ENCODE measurements around the gene TMEM132D. TPM values are rescaled to one million over a fixed set of nuclear protein-coding genes. Genes with fewer than 3 reads are reported as not detected.

Gene TMEM132D
- total RNA-seq, 2 donors from 2014 or later = 4.4 to 14.2 TPM

DNA sequence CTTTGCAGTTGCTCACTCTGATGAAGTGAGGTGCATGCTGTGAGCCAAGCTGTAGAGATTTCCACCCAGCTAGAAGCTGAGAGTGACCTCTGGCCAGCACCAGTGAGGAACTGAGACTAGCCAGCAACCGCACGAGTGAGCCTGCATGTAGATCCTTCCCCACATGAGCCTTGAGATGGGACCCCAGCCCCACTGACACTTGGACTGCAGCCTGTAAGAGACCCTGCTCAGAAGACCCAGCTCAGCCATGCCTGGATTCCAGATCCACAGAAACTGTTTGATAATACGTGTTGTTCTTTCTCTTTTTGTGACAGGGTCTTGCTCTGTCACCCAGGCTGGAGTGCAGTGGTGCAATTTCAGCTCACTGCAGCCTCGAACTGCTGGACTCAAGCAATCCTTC lies 821.4 kb downstream of the TMEM132D start:
- Histone ChIP-seq H3K27me3 (ENCODE audit: control insufficient read depth, insufficient read depth, low read length, poor library complexity, severe bottlenecking) (no peaks in the 10 kb centered on the region), H3K27ac (ENCODE audit: low read depth, low read length) (no peak overlapping the region), H3K9ac (ENCODE audit: extremely low read depth, low read length, poor library complexity, severe bottlenecking) (no peak overlapping the region), H3K4me1 (ENCODE audit: control insufficient read depth, insufficient read depth, low read length) (no peaks in the 10 kb centered on the region), H3K9me3 (ENCODE audit: control insufficient read depth, low read length) (no peaks in the 10 kb centered on the region), H3K36me3 (ENCODE audit: control insufficient read depth, insufficient read depth, low read length) (no peaks in the 10 kb centered on the region), H3K4me3 (ENCODE audit: low read length) (no peak overlapping the region)
- Mint-ChIP-seq H3K9me3 (peaks cover 2% of the 10 kb centered on the region), H3K27ac (no peak overlapping the region), H3K4me1 (no peaks in the 10 kb centered on the region), H3K27me3 (ENCODE audit: insufficient read depth) (peaks cover 4% of the 10 kb centered on the region), H3K36me3 (ENCODE audit: low read depth) (peaks cover 15% of the 10 kb centered on the region), H3K4me3 (no peak overlapping the region)
- peak; percentile 30 for DNase-seq
- WGBS, 2 experiments (ENCODE audit: insufficient coverage in 1 of 2, insufficient read length in 1 of 2) = 92% methylated on average over 3 to 4 of the region's 4 CpGs
- TF ChIP-seq, protein P1, sequence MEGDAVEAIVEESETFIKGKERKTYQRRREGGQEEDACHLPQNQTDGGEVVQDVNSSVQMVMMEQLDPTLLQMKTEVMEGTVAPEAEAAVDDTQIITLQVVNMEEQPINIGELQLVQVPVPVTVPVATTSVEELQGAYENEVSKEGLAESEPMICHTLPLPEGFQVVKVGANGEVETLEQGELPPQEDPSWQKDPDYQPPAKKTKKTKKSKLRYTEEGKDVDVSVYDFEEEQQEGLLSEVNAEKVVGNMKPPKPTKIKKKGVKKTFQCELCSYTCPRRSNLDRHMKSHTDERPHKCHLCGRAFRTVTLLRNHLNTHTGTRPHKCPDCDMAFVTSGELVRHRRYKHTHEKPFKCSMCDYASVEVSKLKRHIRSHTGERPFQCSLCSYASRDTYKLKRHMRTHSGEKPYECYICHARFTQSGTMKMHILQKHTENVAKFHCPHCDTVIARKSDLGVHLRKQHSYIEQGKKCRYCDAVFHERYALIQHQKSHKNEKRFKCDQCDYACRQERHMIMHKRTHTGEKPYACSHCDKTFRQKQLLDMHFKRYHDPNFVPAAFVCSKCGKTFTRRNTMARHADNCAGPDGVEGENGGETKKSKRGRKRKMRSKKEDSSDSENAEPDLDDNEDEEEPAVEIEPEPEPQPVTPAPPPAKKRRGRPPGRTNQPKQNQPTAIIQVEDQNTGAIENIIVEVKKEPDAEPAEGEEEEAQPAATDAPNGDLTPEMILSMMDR (conservative IDR thresholded peaks at IDR 0.05) = no peak

GRCh38 chr12:129081755-129082250 lies 822.0 kb downstream of the TMEM132D start:
- H3K27me3 ChIP-seq (ENCODE audit: control insufficient read depth, insufficient read depth, low read length, poor library complexity, severe bottlenecking) = no peaks in the 10 kb centered on the region
- peaks cover 3% of the 10 kb centered on the region for H3K4me1 Mint-ChIP-seq
- peaks cover 4% of the 10 kb centered on the region for H3K27me3 Mint-ChIP-seq (ENCODE audit: insufficient read depth)
- no peaks in the 10 kb centered on the region for H3K9me3 ChIP-seq (ENCODE audit: control insufficient read depth, low read length)
- peaks cover 4% of the 10 kb centered on the region for H3K4me1 ChIP-seq (ENCODE audit: control insufficient read depth, insufficient read depth, low read length)
- H3K27ac ChIP-seq (ENCODE audit: low read depth, low read length) = no peak overlapping the region
- no peak overlapping the region for H3K9ac ChIP-seq (ENCODE audit: extremely low read depth, low read length, poor library complexity, severe bottlenecking)
- no peak overlapping the region for H3K4me3 ChIP-seq (ENCODE audit: low read length)
- DNase-seq = peak; percentile 44
- no peaks in the 10 kb centered on the region for H3K36me3 ChIP-seq (ENCODE audit: control insufficient read depth, insufficient read depth, low read length)
- no peak overlapping the region for H3K4me3 Mint-ChIP-seq
- H3K27ac Mint-ChIP-seq = no peak overlapping the region
- TF ChIP-seq, protein P1 (conservative IDR thresholded peaks at IDR 0.05) = no peak
- H3K9me3 Mint-ChIP-seq = no peaks in the 10 kb centered on the region
- WGBS, 2 experiments (ENCODE audit: insufficient coverage in 1 of 2, insufficient read length in 1 of 2) = 92 to 93% methylated on average over 8 to 14 of the region's 14 CpGs
- H3K36me3 Mint-ChIP-seq (ENCODE audit: low read depth) = peaks cover 15% of the 10 kb centered on the region

- no peaks in the 10 kb centered on the region for H3K27me3 ChIP-seq (ENCODE audit: control insufficient read depth, insufficient read depth, low read length, poor library complexity, severe bottlenecking)
- H3K36me3 ChIP-seq (ENCODE audit: control insufficient read depth, insufficient read depth, low read length) = no peaks in the 10 kb centered on the region
- no peak overlapping the region for H3K4me3 Mint-ChIP-seq
- H3K9me3 Mint-ChIP-seq = no peaks in the 10 kb centered on the region
- H3K27me3 Mint-ChIP-seq (ENCODE audit: insufficient read depth) = peaks cover 4% of the 10 kb centered on the region
- H3K4me1 ChIP-seq (ENCODE audit: control insufficient read depth, insufficient read depth, low read length) = peaks cover 8% of the 10 kb centered on the region
- peaks cover 13% of the 10 kb centered on the region for H3K4me1 Mint-ChIP-seq
- H3K9ac ChIP-seq (ENCODE audit: extremely low read depth, low read length, poor library complexity, severe bottlenecking) = no peak overlapping the region
- H3K36me3 Mint-ChIP-seq (ENCODE audit: low read depth) = peaks cover 15% of the 10 kb centered on the region
- H3K9me3 ChIP-seq (ENCODE audit: control insufficient read depth, low read length) = no peaks in the 10 kb centered on the region
- no peak overlapping the region for H3K27ac Mint-ChIP-seq
- TF ChIP-seq, protein P1 (conservative IDR thresholded peaks at IDR 0.05) = no peak
- H3K4me3 ChIP-seq (ENCODE audit: low read length) = no peak overlapping the region
- H3K27ac ChIP-seq (ENCODE audit: low read depth, low read length) = no peak overlapping the region
- DNase-seq = peak; percentile 40
- 93 to 98% methylated on average over 11 to 13 of the region's 13 CpGs for WGBS, 2 experiments (ENCODE audit: insufficient coverage in 1 of 2, insufficient read length in 1 of 2)
Measured at GRCh38 chr12:129080821-129081220, 823.0 kb downstream of the TMEM132D start.
